Thyroid gland (tissue), 4 donors: Measurements from ENCODE around the gene SULT2A1. TPM values are rescaled to one million over a fixed set of nuclear protein-coding genes. Genes with fewer than 3 reads are reported as not detected.
"Not testable (repeated sequence)": the region's sequence is repeated elsewhere in the genome, so short reads cannot be mapped to it uniquely, and the experiment has no call there.

ENCODE experiments used
- DNase-seq, 2 donors: peaks; one replicate each; pipeline ENCODE4 v3.0.0-alpha.2; 2019
- H3K27ac ChIP-seq, 3 donors: fragments of 200-600 bp; sonication (generic); 1 replicate in 2 of 3; 2 replicates in 1 of 3; pipeline ENCODE4 v1.5.1; 2016 to 2019; ENCODE audit warnings: mild to moderate bottlenecking in 1 of 3, moderate library complexity in 1 of 3
- H3K27me3 ChIP-seq: fragments of 200-600 bp; sonication (generic); one replicate; pipeline ENCODE4 v1.5.1; 2019
- H3K36me3 ChIP-seq, 2 donors: fragments of 200-600 bp; sonication (generic); one replicate each; pipeline ENCODE4 v1.5.1; 2016 to 2019
- H3K4me1 ChIP-seq, 2 donors: fragments of 200-600 bp; sonication (generic); one replicate each; pipeline ENCODE4 v1.5.1; 2017 to 2019
- H3K4me3 ChIP-seq, 3 donors: fragments of 200-600 bp; sonication (generic); replicated peaks in 1 of 3; 1 replicate in 2 of 3; 2 replicates in 1 of 3; pipeline ENCODE4 v1.5.1; 2016; ENCODE audit warnings: mild to moderate bottlenecking in 1 of 3
- H3K9me3 ChIP-seq: fragments of 200-600 bp; sonication (generic); one replicate; pipeline ENCODE4 v1.5.1; 2017
- CTCF ChIP-seq, 6 experiments: fragments of 200-600 bp in 3 of 6; fragments of 450-650 bp in 3 of 6; sonication (generic) in 3 of 6; IDR thresholded peaks; one replicate each; pipeline ENCODE4 v1.5.1; 2016 to 2019; ENCODE audit warnings: antibody characterized with exemption in 6 of 6, mild to moderate bottlenecking in 2 of 6, inconsistent platforms in 1 of 6, moderate library complexity in 1 of 6
- POLR2A ChIP-seq, 2 donors: fragments of 450-650 bp; IDR thresholded peaks; one replicate each; pipeline ENCODE4 v1.6.1; 2017; ENCODE audit warnings: antibody characterized with exemption in 2 of 2, mild to moderate bottlenecking in 2 of 2, moderate library complexity in 1 of 2
- WGBS, 2 donors: methylation state at CpG; one replicate each; pipeline ENCODE4 v1.1.5; 2017; 5-methylcytosine and 5-hydroxymethylcytosine counted together
- intact Hi-C: fragments of 100-400 bp; cut with DNase I; formaldehyde crosslinking; loops from one replicate; pipeline ENCODE4 v1.15.1; 2023
- total RNA-seq, 4 donors: library from RNA; depleted of rRNA; stranded (reverse); fragments of >200 nt; gene quantifications; one replicate each; pipeline ENCODE4 v1.2.3, GENCODE V29; 2016

Gene SULT2A1
- total RNA-seq, 4 donors from 2014 or later, result not detected

- Histone ChIP-seq H3K27ac (no peak overlapping the region), H3K36me3 (no peaks in the 10 kb centered on the region), H3K4me3 (no peak overlapping the region), H3K4me1 (no peaks in the 10 kb centered on the region), H3K27me3 (no peaks in the 10 kb centered on the region), H3K9me3 (no peaks in the 10 kb centered on the region)
- intact Hi-C loops, result no loop called here
- WGBS, 2 donors, result 69 to 70% methylated on average over 5 of the region's 5 CpGs
- DNase-seq, result no peak
- no peak for TF ChIP-seq POLR2A (IDR thresholded peaks at IDR 0.05)
Observed at GRCh38 chr19:47881757-47882156, 4.4 kb downstream of the SULT2A1 start.

- H3K9me3 ChIP-seq, H3K27ac ChIP-seq, DNase-seq, intact Hi-C loops, H3K4me3 ChIP-seq, H3K36me3 ChIP-seq, H3K27me3 ChIP-seq, H3K4me1 ChIP-seq: not testable (repeated sequence)
- WGBS, 2 donors, result 71 to 73% methylated on average over 4 of the region's 4 CpGs
Observed at GRCh38 chr19:47879385-47879784, 6.7 kb downstream of the SULT2A1 start.

- 68 to 70% methylated on average over 4 of the region's 4 CpGs for WGBS, 2 donors
- no peak for DNase-seq
- no peak for TF ChIP-seq POLR2A (IDR thresholded peaks at IDR 0.05)
- no peak for TF ChIP-seq CTCF (IDR thresholded peaks at IDR 0.05)
- H3K9me3 ChIP-seq, result no peaks in the 10 kb centered on the region
- no peaks in the 10 kb centered on the region for H3K36me3 ChIP-seq
- intact Hi-C loops, result no loop called here
- H3K4me3 ChIP-seq, result no peak overlapping the region
- H3K4me1 ChIP-seq, result no peaks in the 10 kb centered on the region
- H3K27me3 ChIP-seq, result no peaks in the 10 kb centered on the region
- H3K27ac ChIP-seq, result no peak overlapping the region
Observed at GRCh38 chr19:47878906-47879305, 7.2 kb downstream of the SULT2A1 start.

- Histone ChIP-seq H3K27ac (no peak overlapping the region), H3K4me3 (no peak overlapping the region), H3K36me3 (no peaks in the 10 kb centered on the region), H3K27me3 (no peaks in the 10 kb centered on the region), H3K4me1 (no peaks in the 10 kb centered on the region), H3K9me3 (no peaks in the 10 kb centered on the region)
- DNase-seq, result no peak
- intact Hi-C loops, result no loop called here
- TF ChIP-seq POLR2A (IDR thresholded peaks at IDR 0.05), result no peak
- no peak for TF ChIP-seq CTCF (IDR thresholded peaks at IDR 0.05)
- WGBS, 2 donors, result 52 to 62% methylated on average over 10 of the region's 10 CpGs
Observed at GRCh38 chr19:47865166-47865565, 20.9 kb downstream of the SULT2A1 start.

- peak; percentile 72 to 82 for DNase-seq
- WGBS, 2 donors, result 16 to 17% methylated on average over 14 of the region's 14 CpGs
- intact Hi-C loops, result no loop called here
- no peak for TF ChIP-seq POLR2A (IDR thresholded peaks at IDR 0.05)
- peak; percentile 57 to 97 (median 74) for TF ChIP-seq CTCF (IDR thresholded peaks at IDR 0.05)
- no peak overlapping the region for H3K4me3 ChIP-seq
- no peak overlapping the region for H3K27ac ChIP-seq
- H3K36me3 ChIP-seq, result no peaks in the 10 kb centered on the region
- no peaks in the 10 kb centered on the region for H3K9me3 ChIP-seq
- no peaks in the 10 kb centered on the region for H3K27me3 ChIP-seq
- no peaks in the 10 kb centered on the region for H3K4me1 ChIP-seq
Observed at GRCh38 chr19:47863514-47863936, 22.6 kb downstream of the SULT2A1 start.

- Histone ChIP-seq H3K36me3 (no peaks in the 10 kb centered on the region), H3K27ac (no peak overlapping the region), H3K4me1 (no peaks in the 10 kb centered on the region), H3K9me3 (no peaks in the 10 kb centered on the region), H3K27me3 (no peaks in the 10 kb centered on the region), H3K4me3 (no peak overlapping the region)
- 90 to 97% methylated on average over 5 of the region's 5 CpGs for WGBS, 2 donors
- intact Hi-C loops, result no loop called here
- no peak for TF ChIP-seq POLR2A (IDR thresholded peaks at IDR 0.05)
- no peak for TF ChIP-seq CTCF (IDR thresholded peaks at IDR 0.05)
- DNase-seq, result no peak
Observed at GRCh38 chr19:47861630-47862029, 24.5 kb downstream of the SULT2A1 start.
